HL-60 (cell line): ENCODE results near the gene LRRC8B.

Experiments
- CTCF ChIP-seq: IDR thresholded peaks from one replicate; pipeline ENCODE4 v1.5.1; 2011; ENCODE audit warnings: low read length, control low read depth, inconsistent platforms; ENCODE audit not compliant: insufficient read depth
- GABPA ChIP-seq: IDR thresholded peaks from 2 replicates; pipeline ENCODE4 v1.6.1; 2012; ENCODE audit warnings: low read depth
- POLR2AphosphoS5 ChIP-seq: IDR thresholded peaks from 2 replicates; pipeline ENCODE4 v1.6.1; 2012; ENCODE audit warnings: low read depth
- REST ChIP-seq: IDR thresholded peaks from 2 replicates; pipeline ENCODE4 v1.6.1; 2012; ENCODE audit warnings: low read depth; ENCODE audit not compliant: insufficient replicate concordance

- no peak for TF ChIP-seq CTCF
- no peak; the same call in 1 of the 2 replicates for TF ChIP-seq POLR2AphosphoS5
- no peak for TF ChIP-seq GABPA
- TF ChIP-seq REST, result no peak
These were observed 108.1 kb downstream of the LRRC8B start, which contains the start of gene LRRC8C for GRCh38 chr1:89632657-89633247.
